Osteoblast (primary cell): Measurements from ENCODE around the gene NOTUM. TPM values are rescaled to one million over a fixed set of nuclear protein-coding genes. Genes with fewer than 3 reads are reported as not detected.
A peak's percentile ranks its signal among the peaks of the same experiment; 100 is the strongest.
"Not testable (repeated sequence)": the region's sequence is repeated elsewhere in the genome, so short reads cannot be mapped to it uniquely, and the experiment has no call there.

Source experiments
- DNase-seq: peaks from one replicate; pipeline ENCODE4 v3.0.0; 2011; ENCODE audit warnings: low spot score, mixed read lengths; ENCODE audit not compliant: insufficient read length; ENCODE audit errors: missing footprints
- H2AFZ ChIP-seq: 2 replicates; pipeline ENCODE4 v1.6.0; 2011; ENCODE audit warnings: mild to moderate bottlenecking, low read length
- H3K27ac ChIP-seq: 2 replicates; pipeline ENCODE4 v1.5.1; 2011; ENCODE audit warnings: mild to moderate bottlenecking, low read depth, low read length, moderate library complexity
- H3K27me3 ChIP-seq: 2 replicates; pipeline ENCODE4 v1.6.0; 2012; ENCODE audit warnings: mild to moderate bottlenecking, control low read depth, inconsistent platforms, low read length, moderate library complexity; ENCODE audit not compliant: insufficient read depth
- H3K36me3 ChIP-seq: 2 replicates; pipeline ENCODE4 v1.5.1; 2011; ENCODE audit warnings: mild to moderate bottlenecking, low read length, control low read depth, moderate library complexity; ENCODE audit not compliant: insufficient read depth
- H3K4me1 ChIP-seq: 2 replicates; pipeline ENCODE4 v1.5.1; 2011; ENCODE audit warnings: mild to moderate bottlenecking, low read length, control low read depth, moderate library complexity; ENCODE audit not compliant: insufficient read depth
- H3K4me2 ChIP-seq: 2 replicates; pipeline ENCODE4 v1.6.0; 2011; ENCODE audit warnings: mild to moderate bottlenecking, low read length; ENCODE audit not compliant: insufficient read depth
- H3K4me3 ChIP-seq: fragments of 200-600 bp; sonication (generic); 3 replicates; pipeline ENCODE4 v1.5.1; 2012; ENCODE audit warnings: mild to moderate bottlenecking, low read length, inconsistent platforms; ENCODE audit not compliant: insufficient read depth
- H3K79me2 ChIP-seq: 2 replicates; pipeline ENCODE4 v1.6.0; 2012; ENCODE audit warnings: mild to moderate bottlenecking, low read length, control low read depth, inconsistent platforms; ENCODE audit not compliant: insufficient read depth
- H3K9me3 ChIP-seq: 2 replicates; pipeline ENCODE4 v1.5.1; 2011; ENCODE audit warnings: low read depth, low read length, control low read depth
- H4K20me1 ChIP-seq: 2 replicates; pipeline ENCODE4 v1.6.0; 2012; ENCODE audit warnings: mild to moderate bottlenecking, low read length, control low read depth; ENCODE audit not compliant: insufficient read depth
- CTCF ChIP-seq: IDR thresholded peaks from 2 replicates; pipeline ENCODE4 v1.5.1; 2011; ENCODE audit warnings: mild to moderate bottlenecking, low read depth, low read length, moderate library complexity; ENCODE audit errors: extremely low read depth
- total RNA-seq: library from RNA; depleted of rRNA; stranded (reverse); fragments of >200 nt; gene quantifications from 2 replicates; pipeline ENCODE4 v1.2.3, GENCODE V29; 2012

Gene NOTUM
- total RNA-seq, 1 donor: 0.72 TPM

GRCh38 chr17:81955058-81955681, 5.8 kb downstream of the NOTUM start:
- no peak overlapping the region for H3K4me2 ChIP-seq
- no peaks in the 10 kb centered on the region for H3K36me3 ChIP-seq
- DNase-seq: peak; percentile 66
- H2AFZ ChIP-seq: no peak overlapping the region
- no peak for TF ChIP-seq CTCF
- H3K9me3 ChIP-seq: no peaks in the 10 kb centered on the region
- peaks cover 3% of the 10 kb centered on the region for H4K20me1 ChIP-seq
- no peaks in the 10 kb centered on the region for H3K4me1 ChIP-seq
- peaks cover 19% of the 10 kb centered on the region for H3K27me3 ChIP-seq
- no peak overlapping the region for H3K27ac ChIP-seq
- no peak overlapping the region for H3K4me3 ChIP-seq
- H3K79me2 ChIP-seq: no peaks in the 10 kb centered on the region

- Histone ChIP-seq H4K20me1 (peaks cover 3% of the 10 kb centered on the region), H2AFZ (no peak overlapping the region), H3K4me1 (no peaks in the 10 kb centered on the region), H3K4me3 (no peak overlapping the region), H3K36me3 (no peaks in the 10 kb centered on the region), H3K4me2 (no peak overlapping the region), H3K27me3 (peaks cover 14% of the 10 kb centered on the region), H3K9me3 (no peaks in the 10 kb centered on the region), H3K79me2 (no peaks in the 10 kb centered on the region), H3K27ac (no peak overlapping the region)
- TF ChIP-seq CTCF: no peak
- DNase-seq: peak; percentile 60
Observed at GRCh38 chr17:81954131-81955057, 6.6 kb downstream of the NOTUM start.

- DNase-seq, H3K9me3 ChIP-seq, H3K36me3 ChIP-seq, H2AFZ ChIP-seq, H3K27ac ChIP-seq, H4K20me1 ChIP-seq, H3K4me1 ChIP-seq, H3K4me3 ChIP-seq, H3K27me3 ChIP-seq, H3K4me2 ChIP-seq, H3K79me2 ChIP-seq: not testable (repeated sequence)
Observed at GRCh38 chr17:81953443-81953842, 7.5 kb downstream of the NOTUM start.

GRCh38 chr17:81952792-81953228, 8.2 kb downstream of the NOTUM start:
- no peaks in the 10 kb centered on the region for H4K20me1 ChIP-seq
- H3K27ac ChIP-seq: no peak overlapping the region
- no peaks in the 10 kb centered on the region for H3K79me2 ChIP-seq
- no peak overlapping the region for H3K4me3 ChIP-seq
- no peaks in the 10 kb centered on the region for H3K9me3 ChIP-seq
- peak; percentile 48 for DNase-seq
- H3K4me2 ChIP-seq: no peak overlapping the region
- H3K27me3 ChIP-seq: no peaks in the 10 kb centered on the region
- H3K36me3 ChIP-seq: no peaks in the 10 kb centered on the region
- TF ChIP-seq CTCF: no peak
- no peaks in the 10 kb centered on the region for H3K4me1 ChIP-seq
- no peak overlapping the region for H2AFZ ChIP-seq
